GM12801 (cell line): ENCODE results near the gene FIGNL2.

Experiments
- TF ChIP-seq, protein P1 (sequence below): IDR thresholded peaks from one replicate; pipeline ENCODE4 v1.5.1; 2011; ENCODE audit warnings: control low read depth; ENCODE audit not compliant: insufficient read length; ENCODE audit errors: extremely low read depth

Gene FIGNL2

GRCh38 chr12:51777973-51778372 is 70.5 kb downstream of the FIGNL2 start:
- TF ChIP-seq, protein P1, sequence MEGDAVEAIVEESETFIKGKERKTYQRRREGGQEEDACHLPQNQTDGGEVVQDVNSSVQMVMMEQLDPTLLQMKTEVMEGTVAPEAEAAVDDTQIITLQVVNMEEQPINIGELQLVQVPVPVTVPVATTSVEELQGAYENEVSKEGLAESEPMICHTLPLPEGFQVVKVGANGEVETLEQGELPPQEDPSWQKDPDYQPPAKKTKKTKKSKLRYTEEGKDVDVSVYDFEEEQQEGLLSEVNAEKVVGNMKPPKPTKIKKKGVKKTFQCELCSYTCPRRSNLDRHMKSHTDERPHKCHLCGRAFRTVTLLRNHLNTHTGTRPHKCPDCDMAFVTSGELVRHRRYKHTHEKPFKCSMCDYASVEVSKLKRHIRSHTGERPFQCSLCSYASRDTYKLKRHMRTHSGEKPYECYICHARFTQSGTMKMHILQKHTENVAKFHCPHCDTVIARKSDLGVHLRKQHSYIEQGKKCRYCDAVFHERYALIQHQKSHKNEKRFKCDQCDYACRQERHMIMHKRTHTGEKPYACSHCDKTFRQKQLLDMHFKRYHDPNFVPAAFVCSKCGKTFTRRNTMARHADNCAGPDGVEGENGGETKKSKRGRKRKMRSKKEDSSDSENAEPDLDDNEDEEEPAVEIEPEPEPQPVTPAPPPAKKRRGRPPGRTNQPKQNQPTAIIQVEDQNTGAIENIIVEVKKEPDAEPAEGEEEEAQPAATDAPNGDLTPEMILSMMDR = no peak

- TF ChIP-seq, protein P1 = no peak
Observed at GRCh38 chr12:51777457-51777856, 71.1 kb downstream of the FIGNL2 start.

DNA sequence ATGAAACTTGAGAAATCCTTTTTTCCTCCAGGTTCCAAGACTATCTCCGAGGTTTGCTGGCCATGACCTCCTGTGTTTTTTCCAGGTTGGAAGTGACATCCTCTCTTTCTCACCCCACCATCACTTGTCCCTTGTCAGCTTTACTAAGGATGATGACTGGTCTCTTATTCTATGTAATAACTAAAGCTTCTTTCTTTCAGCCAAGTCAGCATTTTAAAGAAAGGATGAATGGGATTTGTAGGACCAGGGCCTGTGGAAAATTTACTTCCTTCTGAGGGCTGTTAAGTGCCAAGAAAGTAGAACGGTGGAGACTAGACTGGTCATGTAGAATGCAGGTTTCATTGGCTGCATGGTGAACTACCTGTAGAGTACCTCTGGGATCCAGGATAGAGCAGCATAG is 73.6 kb downstream of the FIGNL2 start:
- TF ChIP-seq, protein P1 = no peak

- TF ChIP-seq, protein P1 = no peak
Observed at GRCh38 chr12:51773145-51773869, 75.2 kb downstream of the FIGNL2 start.

GRCh38 chr12:51771008-51771407 is 77.5 kb downstream of the FIGNL2 start:
- TF ChIP-seq, protein P1 = no peak
